Cardiac muscle cell (in vitro differentiated cells and primary cell): ENCODE results near the gene TRHDE. TPM values are rescaled to one million over a fixed set of nuclear protein-coding genes. Genes with fewer than 3 reads are reported as not detected.

Experiments
- DNase-seq, 2 donors: peaks; one replicate each; pipeline versions ENCODE4 v3.0.0 to v3.0.0-alpha.2; 2010 to 2017; ENCODE audit warnings: low read depth in 1 of 2, low spot score in 1 of 2
- H3K27ac ChIP-seq: fragments of 200-600 bp; sonication (generic); 2 replicates; pipeline ENCODE4 v1.5.1; 2016
- H3K27me3 ChIP-seq: fragments of 200-600 bp; sonication (generic); 2 replicates; pipeline ENCODE4 v1.6.0; 2016; ENCODE audit warnings: control low read depth
- H3K36me3 ChIP-seq: fragments of 200-600 bp; sonication (generic); 2 replicates; pipeline ENCODE4 v1.5.1; 2016; ENCODE audit warnings: control low read depth
- H3K4me1 ChIP-seq: fragments of 200-600 bp; sonication (generic); 2 replicates; pipeline ENCODE4 v1.8.1; 2017; ENCODE audit warnings: low read depth, mild to moderate bottlenecking, mixed run types
- H3K4me3 ChIP-seq: fragments of 200-600 bp; sonication (generic); 2 replicates; pipeline ENCODE4 v1.5.1; 2016; ENCODE audit warnings: mild to moderate bottlenecking
- H3K9me3 ChIP-seq: fragments of 200-600 bp; sonication (generic); 2 replicates; pipeline ENCODE4 v1.5.1; 2017; ENCODE audit warnings: low read depth, mild to moderate bottlenecking, control low read depth
- polyA plus RNA-seq: library from polyadenylated mRNA; unstranded; fragments of >200 nt; fragmentation: Nextera tagmentation; extraction: Ambion mirVana; gene quantifications from 2 replicates; pipeline ENCODE4 v1.2.1, GENCODE V29; 2016
- total RNA-seq: library from RNA; depleted of rRNA; stranded (reverse); fragments of >200 nt; gene quantifications from 2 replicates; pipeline ENCODE4 v1.2.3, GENCODE V29; 2016
- TF ChIP-seq, protein P1 (sequence below): IDR thresholded peaks from 2 replicates; pipeline ENCODE4 v1.5.1; 2012; ENCODE audit warnings: low read depth, mild to moderate bottlenecking, low read length

TRHDE gene
- total and polyA plus RNA-seq, 2 experiments from 2014 or later = not detected

DNA sequence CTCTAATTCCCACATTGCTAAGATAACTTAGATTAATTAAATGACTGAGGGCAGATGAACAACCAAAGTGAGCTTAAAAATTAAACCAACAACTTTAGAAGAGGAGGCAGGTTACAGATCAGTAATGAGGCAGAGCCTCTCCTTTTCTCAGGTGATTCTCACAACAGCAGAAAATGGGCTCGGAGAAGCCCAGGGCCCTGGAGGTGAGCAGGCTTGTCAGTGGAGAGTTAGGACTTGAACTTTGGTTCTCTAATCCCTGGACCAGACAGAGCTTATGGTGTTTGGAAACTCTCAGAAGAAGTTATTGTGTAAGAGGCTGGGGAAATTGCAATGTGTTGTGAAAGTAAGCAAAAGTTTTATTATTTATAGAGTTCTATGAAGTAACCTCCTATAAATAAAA, 2.8 kb downstream of the TRHDE start:
- TF ChIP-seq, protein P1, sequence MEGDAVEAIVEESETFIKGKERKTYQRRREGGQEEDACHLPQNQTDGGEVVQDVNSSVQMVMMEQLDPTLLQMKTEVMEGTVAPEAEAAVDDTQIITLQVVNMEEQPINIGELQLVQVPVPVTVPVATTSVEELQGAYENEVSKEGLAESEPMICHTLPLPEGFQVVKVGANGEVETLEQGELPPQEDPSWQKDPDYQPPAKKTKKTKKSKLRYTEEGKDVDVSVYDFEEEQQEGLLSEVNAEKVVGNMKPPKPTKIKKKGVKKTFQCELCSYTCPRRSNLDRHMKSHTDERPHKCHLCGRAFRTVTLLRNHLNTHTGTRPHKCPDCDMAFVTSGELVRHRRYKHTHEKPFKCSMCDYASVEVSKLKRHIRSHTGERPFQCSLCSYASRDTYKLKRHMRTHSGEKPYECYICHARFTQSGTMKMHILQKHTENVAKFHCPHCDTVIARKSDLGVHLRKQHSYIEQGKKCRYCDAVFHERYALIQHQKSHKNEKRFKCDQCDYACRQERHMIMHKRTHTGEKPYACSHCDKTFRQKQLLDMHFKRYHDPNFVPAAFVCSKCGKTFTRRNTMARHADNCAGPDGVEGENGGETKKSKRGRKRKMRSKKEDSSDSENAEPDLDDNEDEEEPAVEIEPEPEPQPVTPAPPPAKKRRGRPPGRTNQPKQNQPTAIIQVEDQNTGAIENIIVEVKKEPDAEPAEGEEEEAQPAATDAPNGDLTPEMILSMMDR = no peak
- no peaks in the 10 kb centered on the region for H3K36me3 ChIP-seq
- H3K9me3 ChIP-seq = no peaks in the 10 kb centered on the region
- H3K27ac ChIP-seq = no peak overlapping the region
- no peak overlapping the region for H3K4me3 ChIP-seq
- H3K27me3 ChIP-seq = peaks cover 73% of the 10 kb centered on the region
- peak in 1 of 2 donors; percentile 14 for DNase-seq
- H3K4me1 ChIP-seq = no peaks in the 10 kb centered on the region

DNA sequence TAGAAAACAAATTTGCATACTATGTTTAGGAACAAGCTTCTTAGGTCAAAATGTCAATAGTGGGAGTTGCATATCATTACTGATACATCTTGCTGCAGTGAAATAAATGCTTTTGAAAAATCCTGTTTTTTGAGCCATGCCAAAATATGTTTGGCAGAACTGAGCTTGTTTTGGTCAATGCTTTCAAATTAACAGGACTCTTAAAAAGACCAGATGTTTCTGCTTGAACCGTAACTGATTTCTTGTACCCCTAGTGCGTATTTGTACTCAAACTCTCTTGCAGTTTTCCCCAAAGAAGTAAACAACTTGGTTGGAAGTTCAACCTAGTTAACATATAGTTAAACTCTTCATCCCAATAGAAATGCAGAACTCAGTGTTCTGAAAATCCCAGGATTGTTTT, 3.4 kb downstream of the TRHDE start:
- Histone ChIP-seq H3K27ac (no peak overlapping the region), H3K27me3 (peaks cover 67% of the 10 kb centered on the region), H3K9me3 (no peaks in the 10 kb centered on the region), H3K4me3 (no peak overlapping the region), H3K4me1 (no peaks in the 10 kb centered on the region), H3K36me3 (no peaks in the 10 kb centered on the region)
- TF ChIP-seq, protein P1 = no peak
- DNase-seq = no peak

DNA sequence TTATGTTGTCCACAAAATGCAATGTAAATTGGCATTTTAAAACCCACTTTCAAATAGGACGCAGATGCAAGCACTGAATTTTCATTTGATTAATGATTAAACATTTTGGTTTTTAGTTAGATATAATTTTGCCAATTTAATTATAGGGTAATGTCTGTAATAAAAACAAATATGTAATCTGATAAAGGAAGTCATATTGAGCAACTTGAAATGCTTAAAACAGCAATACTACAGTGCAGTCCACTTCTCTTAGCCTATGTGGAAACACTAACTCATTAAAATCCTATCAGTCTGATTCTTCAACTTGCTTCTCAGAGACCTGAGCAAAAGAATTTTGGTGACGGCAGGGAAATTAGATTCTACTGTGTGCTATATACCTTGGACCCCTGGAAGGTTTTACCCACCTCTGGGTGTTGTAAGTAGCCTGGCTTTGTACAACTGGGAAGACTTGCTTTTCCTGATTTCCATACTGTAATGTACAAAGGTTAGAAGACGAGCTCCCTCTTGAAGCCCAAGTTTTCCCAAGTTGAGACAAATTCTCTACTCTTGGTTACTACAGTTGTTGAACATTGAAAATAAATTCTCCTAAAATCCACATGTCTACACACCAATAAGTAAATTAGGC, 4.1 kb downstream of the TRHDE start:
- TF ChIP-seq, protein P1 = no peak
- Histone ChIP-seq H3K27me3 (peaks cover 59% of the 10 kb centered on the region), H3K4me1 (no peaks in the 10 kb centered on the region), H3K36me3 (no peaks in the 10 kb centered on the region), H3K9me3 (no peaks in the 10 kb centered on the region), H3K4me3 (no peak overlapping the region), H3K27ac (no peak overlapping the region)
- no peak for DNase-seq

DNA sequence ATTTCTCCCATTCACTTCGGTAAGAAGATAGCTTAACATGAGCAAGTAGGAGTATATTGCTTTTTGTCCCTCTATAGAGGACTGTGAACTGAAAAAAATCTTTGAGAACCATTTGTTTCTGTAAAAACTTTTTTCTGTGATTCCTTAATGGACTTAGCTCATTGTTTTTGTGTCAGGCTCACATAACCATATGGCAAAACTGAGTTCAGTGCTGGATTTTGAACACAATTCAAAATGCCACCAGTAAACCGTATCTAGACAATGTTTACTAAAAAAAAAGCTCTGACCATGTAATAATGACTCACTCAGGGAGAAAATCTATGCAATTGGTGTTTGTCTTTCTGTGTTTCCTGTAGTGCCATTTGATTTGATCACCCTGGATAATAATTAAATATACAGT, 5.2 kb downstream of the TRHDE start:
- H3K27ac ChIP-seq = no peak overlapping the region
- no peak for DNase-seq
- H3K27me3 ChIP-seq = peaks cover 48% of the 10 kb centered on the region
- no peak overlapping the region for H3K4me3 ChIP-seq
- no peaks in the 10 kb centered on the region for H3K4me1 ChIP-seq
- TF ChIP-seq, protein P1 = no peak
- H3K9me3 ChIP-seq = no peaks in the 10 kb centered on the region
- H3K36me3 ChIP-seq = no peaks in the 10 kb centered on the region

DNA sequence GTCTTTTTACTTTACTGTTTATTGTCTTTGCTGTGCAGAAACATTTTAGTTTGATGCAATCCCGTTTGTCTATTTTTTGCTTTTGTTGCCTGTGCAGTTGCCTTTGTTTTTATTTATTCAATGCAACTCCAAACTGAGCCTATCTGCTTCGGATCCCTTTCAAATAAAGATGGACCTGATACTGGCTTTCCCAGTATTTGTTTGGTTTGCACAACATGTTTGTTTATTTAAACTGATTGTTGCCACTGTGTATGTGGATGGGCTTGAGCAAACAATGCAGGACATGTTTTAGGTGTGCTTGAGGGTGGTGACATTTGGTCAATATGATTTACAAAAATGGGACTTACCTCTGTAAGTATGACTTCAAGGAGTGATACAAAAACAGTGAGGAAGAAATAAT, 6.7 kb downstream of the TRHDE start:
- no peak for DNase-seq
- Histone ChIP-seq H3K4me3 (no peak overlapping the region), H3K4me1 (no peaks in the 10 kb centered on the region)

More for the DNA sequence above, 6.7 kb downstream of the TRHDE start:
- no peak overlapping the region for H3K27ac ChIP-seq
- TF ChIP-seq, protein P1 = no peak
- H3K27me3 ChIP-seq = peaks cover 33% of the 10 kb centered on the region
- no peaks in the 10 kb centered on the region for H3K36me3 ChIP-seq
- H3K9me3 ChIP-seq = no peaks in the 10 kb centered on the region
